Endometrial microvascular endothelial cells (primary cell): ENCODE data around the gene SVOPL. TPM values are rescaled to one million over a fixed set of nuclear protein-coding genes. Genes with fewer than 3 reads are reported as not detected.

Source experiments
- in situ Hi-C: cut with HindIII; loops from 2 replicates; pipeline ENCODE4 v1.10.0; 2017; ENCODE audit warnings: low sequenced_read_pairs, low pct_unique_long_range_greater_than_20kb; ENCODE audit errors: inconsistent ontology term
- total RNA-seq: library from RNA; depleted of rRNA; stranded (reverse); fragments of >200 nt; gene quantifications from one replicate; pipeline ENCODE4 v1.2.3, GENCODE V29; 2015; ENCODE audit errors: inconsistent ontology term

SVOPL gene
- total RNA-seq, 1 donor from 2014 or later, result not detected

GRCh38 chr7:138665249-138665648, 35.9 kb downstream of the SVOPL start:
- in situ Hi-C loops, result no loop called here

- in situ Hi-C loops, result no loop called here
Measured at GRCh38 chr7:138663725-138664710, 37.1 kb downstream of the SVOPL start.

- in situ Hi-C loops, result no loop called here
Measured at GRCh38 chr7:138662991-138663320, 38.2 kb downstream of the SVOPL start.

- in situ Hi-C loops, result no loop called here
Measured at GRCh38 chr7:138662076-138662990, 38.8 kb downstream of the SVOPL start.

- in situ Hi-C loops, result no loop called here
Measured at GRCh38 chr7:138661069-138661635, 40.0 kb downstream of the SVOPL start.

- in situ Hi-C loops, result no loop called here
Measured at GRCh38 chr7:138658889-138659288, 42.3 kb downstream of the SVOPL start.

GRCh38 chr7:138657854-138658386, 43.2 kb downstream of the SVOPL start:
- in situ Hi-C loops, result no loop called here

GRCh38 chr7:138656952-138657351, 44.2 kb downstream of the SVOPL start:
- in situ Hi-C loops, result no loop called here

GRCh38 chr7:138654616-138655015, 46.5 kb downstream of the SVOPL start:
- in situ Hi-C loops, result no loop called here

GRCh38 chr7:138649506-138649905, 51.7 kb downstream of the SVOPL start:
- in situ Hi-C loops, result no loop called here

- in situ Hi-C loops, result no loop called here
Measured at GRCh38 chr7:138645284-138645683, 55.9 kb downstream of the SVOPL start.

GRCh38 chr7:138632826-138633602, 68.1 kb downstream of the SVOPL start:
- in situ Hi-C loops, result no loop called here

GRCh38 chr7:138632384-138632783, 68.8 kb downstream of the SVOPL start:
- in situ Hi-C loops, result no loop called here

- in situ Hi-C loops, result no loop called here
Measured at GRCh38 chr7:138630059-138630610, 71.0 kb downstream of the SVOPL start.

- in situ Hi-C loops, result no loop called here
Measured at GRCh38 chr7:138627361-138627760, 73.8 kb downstream of the SVOPL start.

- in situ Hi-C loops, result no loop called here
Measured at GRCh38 chr7:138626846-138627245, 74.3 kb downstream of the SVOPL start.

- in situ Hi-C loops, result no loop called here
Measured at GRCh38 chr7:138625849-138626230, 75.3 kb downstream of the SVOPL start.
